GM06990 (cell line): ENCODE data around the gene CCT5.

Experiments
- DNase-seq: peaks from one replicate; pipeline ENCODE4 v3.0.0-alpha.2; 2011; ENCODE audit not compliant: insufficient read length; ENCODE audit errors: extremely low read depth
- H3K27me3 ChIP-seq: replicated peaks from 2 replicates; pipeline ENCODE4 v1.6.0; 2011; ENCODE audit warnings: low read length; ENCODE audit not compliant: control insufficient read depth, insufficient read depth
- H3K36me3 ChIP-seq: 2 replicates; pipeline ENCODE4 v1.5.1; 2011; ENCODE audit warnings: low read length; ENCODE audit not compliant: control insufficient read depth, insufficient read depth
- H3K4me3 ChIP-seq: replicated peaks from 2 replicates; pipeline ENCODE4 v1.5.1; 2011; ENCODE audit warnings: low read depth, mild to moderate bottlenecking, control low read depth, low read length
- CTCF ChIP-seq: IDR thresholded peaks from 2 replicates; pipeline ENCODE4 v1.5.1; 2011; ENCODE audit warnings: low read length, control low read depth, mild to moderate bottlenecking, inconsistent platforms; ENCODE audit not compliant: insufficient read depth, poor library complexity, severe bottlenecking

The CCT5 gene

GRCh38 chr5:10295619-10296326 is 45.7 kb downstream of the CCT5 start:
- no peak for TF ChIP-seq CTCF
- Histone ChIP-seq H3K36me3 (no peaks in the 10 kb centered on the region), H3K4me3 (no peak overlapping the region), H3K27me3 (no peaks in the 10 kb centered on the region)
- DNase-seq, result no peak

GRCh38 chr5:10297646-10298204 is 47.6 kb downstream of the CCT5 start:
- no peak for DNase-seq
- no peak for TF ChIP-seq CTCF
- Histone ChIP-seq H3K4me3 (no peak overlapping the region), H3K36me3 (no peaks in the 10 kb centered on the region), H3K27me3 (no peaks in the 10 kb centered on the region)

GRCh38 chr5:10300246-10300645 is 50.2 kb downstream of the CCT5 start:
- Histone ChIP-seq H3K36me3 (no peaks in the 10 kb centered on the region; the same call in 1 of the 2 replicates), H3K27me3 (no peaks in the 10 kb centered on the region), H3K4me3 (no peak overlapping the region)
- TF ChIP-seq CTCF, result no peak
- no peak for DNase-seq

GRCh38 chr5:10301266-10301665 is 51.2 kb downstream of the CCT5 start:
- no peak for TF ChIP-seq CTCF
- no peak for DNase-seq
- Histone ChIP-seq H3K36me3 (no peaks in the 10 kb centered on the region; the same call in 1 of the 2 replicates), H3K27me3 (no peaks in the 10 kb centered on the region), H3K4me3 (no peak overlapping the region)

- no peak overlapping the region for H3K4me3 ChIP-seq
- DNase-seq, result no peak
- H3K27me3 ChIP-seq, result no peaks in the 10 kb centered on the region
- no peaks in the 10 kb centered on the region; the same call in 1 of the 2 replicates for H3K36me3 ChIP-seq
- no peak for TF ChIP-seq CTCF
These were observed 51.9 kb downstream of the CCT5 start for GRCh38 chr5:10301842-10302610.
